ENCODE results near the gene SLC25A18.

SLC25A18 gene

GRCh38 chr22:17579535-17579981, 16.3 kb downstream of the SLC25A18 start:
- no peaks in the 10 kb centered on the region for H3K36me3 ChIP-seq
- H3K4me1 ChIP-seq: no peaks in the 10 kb centered on the region
- intact Hi-C loops (cut with DNase I; ENCODE audit: low total_unique reads): no loop called here
- no peaks in the 10 kb centered on the region for H3K9me3 ChIP-seq
- H3K27me3 ChIP-seq: peaks cover 0 to 5% of the 10 kb centered on the region in 2 donors
- no peak overlapping the region for H3K27ac ChIP-seq
- TF ChIP-seq CTCF (IDR thresholded peaks at IDR 0.05): no peak
- H3K4me3 ChIP-seq: no peak overlapping the region
- no peak for DNase-seq

GRCh38 chr22:17580441-17581031, 17.2 kb downstream of the SLC25A18 start:
- Histone ChIP-seq H3K27me3 (peaks cover 0 to 5% of the 10 kb centered on the region in 2 donors), H3K27ac (no peak overlapping the region), H3K9me3 (no peaks in the 10 kb centered on the region), H3K4me3 (no peak overlapping the region), H3K36me3 (no peaks in the 10 kb centered on the region), H3K4me1 (no peaks in the 10 kb centered on the region)
- intact Hi-C loops (cut with DNase I; ENCODE audit: low total_unique reads): no loop called here
- DNase-seq: no peak
- no peak for TF ChIP-seq CTCF (IDR thresholded peaks at IDR 0.05)

- Histone ChIP-seq H3K4me3 (no peak overlapping the region), H3K27me3 (peaks cover 0 to 5% of the 10 kb centered on the region in 2 donors), H3K36me3 (no peaks in the 10 kb centered on the region), H3K4me1 (no peaks in the 10 kb centered on the region), H3K27ac (no peak overlapping the region), H3K9me3 (no peaks in the 10 kb centered on the region)
- DNase-seq: no peak
- intact Hi-C loops (cut with DNase I; ENCODE audit: low total_unique reads): no loop called here
- TF ChIP-seq CTCF (IDR thresholded peaks at IDR 0.05): no peak
Measured at GRCh38 chr22:17581056-17581455, 17.8 kb downstream of the SLC25A18 start.

GRCh38 chr22:17581631-17582030, 18.3 kb downstream of the SLC25A18 start:
- Histone ChIP-seq H3K27ac (no peak overlapping the region), H3K4me3 (no peak overlapping the region)

GRCh38 chr22:17583151-17583550, 19.9 kb downstream of the SLC25A18 start:
- Histone ChIP-seq H3K9me3 (no peaks in the 10 kb centered on the region), H3K27me3 (peaks cover 0 to 5% of the 10 kb centered on the region in 2 donors), H3K36me3 (no peaks in the 10 kb centered on the region), H3K27ac (no peak overlapping the region), H3K4me1 (no peaks in the 10 kb centered on the region), H3K4me3 (no peak overlapping the region)
- no peak for DNase-seq
- intact Hi-C loops (cut with DNase I; ENCODE audit: low total_unique reads): no loop called here
- no peak for TF ChIP-seq CTCF (IDR thresholded peaks at IDR 0.05)

More at GRCh38 chr22:17581631-17582030, 18.3 kb downstream of the SLC25A18 start:
- no peak for TF ChIP-seq CTCF (IDR thresholded peaks at IDR 0.05)
- Histone ChIP-seq H3K9me3 (no peaks in the 10 kb centered on the region), H3K4me1 (no peaks in the 10 kb centered on the region), H3K27me3 (peaks cover 0 to 5% of the 10 kb centered on the region in 2 donors), H3K36me3 (no peaks in the 10 kb centered on the region)
- no peak for DNase-seq
- intact Hi-C loops (cut with DNase I; ENCODE audit: low total_unique reads): no loop called here
